K562 (cell line): ENCODE data around the gene ENO3. TPM values are rescaled to one million over a fixed set of nuclear protein-coding genes. Genes with fewer than 3 reads are reported as not detected.

Experiments
- ATF1 ChIP-seq, 2 experiments: fragments of 450-650 bp in 1 of 2; IDR thresholded peaks; 2 replicates each; pipeline ENCODE4 v1.6.1; 2016; ENCODE audit warnings: missing compliant biosample characterization in 1 of 2, missing genetic modification characterization in 1 of 2
- ATF3 ChIP-seq, 2 experiments: fragments of 450-650 bp in 1 of 2; sonication (generic) in 1 of 2; formaldehyde crosslinking in 1 of 2; IDR thresholded peaks in 1 of 2; conservative IDR thresholded peaks in 1 of 2; 2 replicates each; pipeline versions ENCODE4 v1.6.1 to v1.8.1; 2016 to 2023; ENCODE audit warnings: mild to moderate bottlenecking in 2 of 2, moderate library complexity in 2 of 2, inconsistent platforms in 1 of 2, missing genetic modification reagents in 1 of 2
- CTCFL ChIP-seq: IDR thresholded peaks from 2 replicates; pipeline ENCODE4 v1.6.1; 2011; ENCODE audit warnings: borderline replicate concordance, low read depth, mild to moderate bottlenecking, moderate library complexity, low read length; ENCODE audit not compliant: insufficient read depth, poor library complexity, severe bottlenecking
- ESRRA ChIP-seq: fragments of 450-650 bp; IDR thresholded peaks from 2 replicates; pipeline ENCODE4 v1.6.1; 2014; ENCODE audit warnings: low read depth, mild to moderate bottlenecking, moderate library complexity, borderline replicate concordance
- EZH2 ChIP-seq: IDR thresholded peaks from 2 replicates; pipeline ENCODE4 v1.6.1; 2012; ENCODE audit warnings: low read depth, mild to moderate bottlenecking, inconsistent platforms, low read length, borderline replicate concordance
- FOSL1 ChIP-seq: fragments of 200-800 bp; sonication (Bioruptor generic); conservative IDR thresholded peaks from 2 replicates; pipeline ENCODE4 v1.6.1; 2016; ENCODE audit warnings: missing genetic modification characterization, missing compliant biosample characterization
- GABPB1 ChIP-seq: sonication (generic); formaldehyde crosslinking; IDR thresholded peaks from 2 replicates; pipeline ENCODE4 v1.8.0; 2022; ENCODE audit warnings: mild to moderate bottlenecking, missing genetic modification reagents
- KAT8 ChIP-seq: fragments of 450-650 bp; IDR thresholded peaks from 2 replicates; pipeline ENCODE4 v1.6.1; 2016; ENCODE audit warnings: low read depth, mild to moderate bottlenecking
- KDM4B ChIP-seq, 2 experiments: fragments of 450-650 bp in 1 of 2; sonication (generic) in 1 of 2; IDR thresholded peaks; 2 replicates each; pipeline ENCODE4 v1.6.1; 2016 to 2017; ENCODE audit warnings: borderline replicate concordance in 2 of 2, antibody characterized with exemption in 1 of 2, low read depth in 1 of 2, mild to moderate bottlenecking in 1 of 2
- ZBTB40 ChIP-seq, 2 experiments: fragments of 450-650 bp in 1 of 2; sonication (generic) in 1 of 2; formaldehyde crosslinking in 1 of 2; IDR thresholded peaks; 2 replicates each; pipeline versions ENCODE4 v1.7.1 to v1.9.0; 2016 to 2022; ENCODE audit warnings: inconsistent platforms in 1 of 2, mild to moderate bottlenecking in 1 of 2, missing genetic modification reagents in 1 of 2
- ZNF253 ChIP-seq: fragments of 250-450 bp; sonication (Bioruptor Pico); conservative IDR thresholded peaks from 2 replicates; pipeline ENCODE4 v1.6.1; 2021; ENCODE audit warnings: mild to moderate bottlenecking
- ZNF445 ChIP-seq: fragments of 250-450 bp; sonication (Bioruptor Pico); IDR thresholded peaks from 2 replicates; pipeline ENCODE4 v1.4.0; 2020; ENCODE audit warnings: low read depth, mild to moderate bottlenecking, moderate library complexity
- polyA plus RNA-seq, 8 experiments: library from polyadenylated mRNA; depleted of rRNA in 4 of 8; stranded (reverse) in 5 of 8; unstranded in 3 of 8; fragments of >200 nt; fragmentation: Nextera tagmentation in 2 of 8; fragmentation: Illumina TruSeq in 1 of 8; extraction: Ambion mirVana in 2 of 8; extraction: Trizol in 1 of 8; gene quantifications; 2 replicates each; pipeline versions ENCODE4 v1.2.1 to v1.2.3, GENCODE V29; 2011 to 2014; ENCODE audit warnings: inconsistent platforms in 1 of 8, missing spikeins in 1 of 8
- total RNA-seq, 7 experiments: library from RNA; depleted of rRNA in 6 of 7; stranded (reverse); fragments of >200 nt in 6 of 7; fragmentation: Illumina TruSeq in 2 of 7; extraction: Trizol in 2 of 7; gene quantifications; 2 replicates each; pipeline versions ENCODE4 v1.2.1 to v1.2.3, GENCODE V29; 2011 to 2021; ENCODE audit warnings: low replicate concordance in 1 of 7

ENO3 gene
- total and polyA plus RNA-seq, 9 of the 15 experiments (the other 6 are each of a cell fraction or from before 2014, with no cell fraction given), result 5.7 to 17.2 (median 9.9) TPM

GRCh38 chr17:4986951-4987766, 36.2 kb downstream of the ENO3 start, which contains the start of gene CAMTA2 (continued):
- 0 out of 2 replicates have a peak, but pooled peaks have one; percentile 31 for TF ChIP-seq ATF1 (CRISPR knock-in tag; IDR thresholded peaks at IDR 0.05)
- TF ChIP-seq ATF1 (tag; IDR thresholded peaks at IDR 0.05), result peak; percentile 95
- TF ChIP-seq CTCFL, result peak; percentile 99
- peak in 1 of 2 experiments; percentile 74; a peak in 1 of 4 replicates for TF ChIP-seq KDM4B (IDR thresholded peaks at IDR 0.05; ENCODE audit: borderline replicate concordance in 2 of 2, low read depth in 1 of 2)
- no peak for TF ChIP-seq ATF3 (IDR thresholded peaks at IDR 0.05)
- TF ChIP-seq ATF3 (CRISPR knock-in tag; conservative IDR thresholded peaks at IDR 0.05), result no peak
- no peak for TF ChIP-seq ZNF445
- TF ChIP-seq KAT8, result no peak
- peak; percentile 69 for TF ChIP-seq GABPB1 (CRISPR knock-in tag)
- no peak for TF ChIP-seq ZNF253
- no peak for TF ChIP-seq EZH2
- TF ChIP-seq ESRRA, result peak; percentile 86; the same call in 1 of the 2 replicates
- peak; percentile 74; the same call in 1 of the 2 replicates for TF ChIP-seq ZBTB40 (IDR thresholded peaks at IDR 0.05)
- no peak for TF ChIP-seq ZBTB40 (CRISPR knock-in tag; IDR thresholded peaks at IDR 0.05)
- TF ChIP-seq FOSL1 (tag), result peak; percentile 51; the same call in 1 of the 2 replicates
